GM06990 (cell line): Measurements from ENCODE around the gene NTF3.

ENCODE experiments used
- DNase-seq: peaks from one replicate; pipeline ENCODE4 v3.0.0-alpha.2; 2011; ENCODE audit not compliant: insufficient read length; ENCODE audit errors: extremely low read depth
- H3K27me3 ChIP-seq: replicated peaks from 2 replicates; pipeline ENCODE4 v1.6.0; 2011; ENCODE audit warnings: low read length; ENCODE audit not compliant: control insufficient read depth, insufficient read depth
- H3K36me3 ChIP-seq: 2 replicates; pipeline ENCODE4 v1.5.1; 2011; ENCODE audit warnings: low read length; ENCODE audit not compliant: control insufficient read depth, insufficient read depth
- H3K4me3 ChIP-seq: replicated peaks from 2 replicates; pipeline ENCODE4 v1.5.1; 2011; ENCODE audit warnings: low read depth, mild to moderate bottlenecking, control low read depth, low read length
- TF ChIP-seq, protein P1 (sequence below): IDR thresholded peaks from 2 replicates; pipeline ENCODE4 v1.5.1; 2011; ENCODE audit warnings: low read length, control low read depth, mild to moderate bottlenecking, inconsistent platforms; ENCODE audit not compliant: insufficient read depth, poor library complexity, severe bottlenecking

NTF3 gene

DNA sequence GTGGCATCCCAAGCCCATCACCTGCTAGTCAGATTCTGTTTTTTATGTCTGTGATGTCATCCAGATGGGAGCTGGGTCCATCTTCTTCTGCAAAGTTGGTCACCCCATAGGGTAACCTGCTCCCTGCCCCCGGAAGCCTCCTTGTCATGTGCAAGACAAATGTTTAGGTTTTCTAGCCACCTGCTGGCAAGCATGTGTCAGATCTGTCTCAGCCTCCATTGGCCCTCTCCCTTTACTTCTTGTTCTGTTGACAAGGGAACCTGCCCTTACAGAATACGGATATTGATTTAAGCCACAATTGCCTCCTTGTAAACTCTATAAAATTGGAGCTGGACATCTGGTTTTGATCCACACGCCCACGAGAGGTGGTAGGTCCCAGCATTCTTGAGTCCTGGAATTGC lies 7.5 kb downstream of the NTF3 start:
- no peaks in the 10 kb centered on the region; the same call in 1 of the 2 replicates for H3K27me3 ChIP-seq
- DNase-seq: no peak
- TF ChIP-seq, protein P1, sequence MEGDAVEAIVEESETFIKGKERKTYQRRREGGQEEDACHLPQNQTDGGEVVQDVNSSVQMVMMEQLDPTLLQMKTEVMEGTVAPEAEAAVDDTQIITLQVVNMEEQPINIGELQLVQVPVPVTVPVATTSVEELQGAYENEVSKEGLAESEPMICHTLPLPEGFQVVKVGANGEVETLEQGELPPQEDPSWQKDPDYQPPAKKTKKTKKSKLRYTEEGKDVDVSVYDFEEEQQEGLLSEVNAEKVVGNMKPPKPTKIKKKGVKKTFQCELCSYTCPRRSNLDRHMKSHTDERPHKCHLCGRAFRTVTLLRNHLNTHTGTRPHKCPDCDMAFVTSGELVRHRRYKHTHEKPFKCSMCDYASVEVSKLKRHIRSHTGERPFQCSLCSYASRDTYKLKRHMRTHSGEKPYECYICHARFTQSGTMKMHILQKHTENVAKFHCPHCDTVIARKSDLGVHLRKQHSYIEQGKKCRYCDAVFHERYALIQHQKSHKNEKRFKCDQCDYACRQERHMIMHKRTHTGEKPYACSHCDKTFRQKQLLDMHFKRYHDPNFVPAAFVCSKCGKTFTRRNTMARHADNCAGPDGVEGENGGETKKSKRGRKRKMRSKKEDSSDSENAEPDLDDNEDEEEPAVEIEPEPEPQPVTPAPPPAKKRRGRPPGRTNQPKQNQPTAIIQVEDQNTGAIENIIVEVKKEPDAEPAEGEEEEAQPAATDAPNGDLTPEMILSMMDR: no peak
- no peak overlapping the region for H3K4me3 ChIP-seq
- H3K36me3 ChIP-seq: no peaks in the 10 kb centered on the region

DNA sequence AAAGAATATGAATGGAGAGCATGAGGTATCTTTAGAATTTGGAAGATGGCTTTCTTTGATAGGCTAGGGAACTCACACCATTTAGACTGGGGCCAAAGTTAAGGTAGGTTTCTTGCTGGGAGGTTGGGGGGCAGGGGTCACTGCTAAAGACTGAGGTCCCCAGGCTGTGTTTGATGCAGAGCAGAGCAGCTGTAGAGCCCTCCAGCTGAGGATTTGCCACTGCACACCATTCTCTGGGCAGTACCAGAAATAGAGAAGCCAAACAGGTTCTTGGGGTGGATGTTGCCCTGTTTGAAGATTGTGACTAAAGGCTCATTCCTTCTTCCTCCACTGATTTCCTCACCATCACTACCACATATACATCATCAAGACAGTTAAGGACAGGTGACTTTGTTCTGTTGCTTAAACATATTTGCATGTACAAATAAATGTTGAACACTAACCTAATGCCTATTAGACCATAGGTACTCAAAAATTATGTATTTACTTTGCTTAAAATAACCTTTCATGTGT lies 7.9 kb downstream of the NTF3 start:
- TF ChIP-seq, protein P1: no peak
- DNase-seq: no peak
- no peaks in the 10 kb centered on the region; the same call in 1 of the 2 replicates for H3K27me3 ChIP-seq
- no peaks in the 10 kb centered on the region for H3K36me3 ChIP-seq
- H3K4me3 ChIP-seq: no peak overlapping the region

DNA sequence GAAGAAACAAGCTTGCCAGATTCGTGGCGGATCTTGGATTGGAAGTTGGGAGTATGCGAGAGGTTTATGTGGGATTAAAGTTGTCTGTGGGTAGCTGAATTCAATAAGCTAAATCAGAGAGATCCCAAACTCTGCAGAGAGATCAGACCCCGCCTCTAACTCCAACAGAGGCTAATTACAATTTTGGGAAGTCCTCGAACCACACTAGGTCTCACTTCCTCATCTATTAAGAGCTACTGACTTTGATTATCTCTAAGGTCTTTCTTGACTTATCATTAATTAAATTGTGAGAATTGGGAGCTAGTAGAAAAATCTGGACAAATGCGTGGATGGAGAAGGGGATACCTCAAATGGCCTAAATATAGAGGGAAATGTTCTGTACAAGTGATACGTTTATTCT lies 9.1 kb downstream of the NTF3 start:
- Histone ChIP-seq H3K36me3 (no peaks in the 10 kb centered on the region), H3K27me3 (no peaks in the 10 kb centered on the region; the same call in 1 of the 2 replicates), H3K4me3 (no peak overlapping the region)
- TF ChIP-seq, protein P1: no peak
- no peak for DNase-seq

DNA sequence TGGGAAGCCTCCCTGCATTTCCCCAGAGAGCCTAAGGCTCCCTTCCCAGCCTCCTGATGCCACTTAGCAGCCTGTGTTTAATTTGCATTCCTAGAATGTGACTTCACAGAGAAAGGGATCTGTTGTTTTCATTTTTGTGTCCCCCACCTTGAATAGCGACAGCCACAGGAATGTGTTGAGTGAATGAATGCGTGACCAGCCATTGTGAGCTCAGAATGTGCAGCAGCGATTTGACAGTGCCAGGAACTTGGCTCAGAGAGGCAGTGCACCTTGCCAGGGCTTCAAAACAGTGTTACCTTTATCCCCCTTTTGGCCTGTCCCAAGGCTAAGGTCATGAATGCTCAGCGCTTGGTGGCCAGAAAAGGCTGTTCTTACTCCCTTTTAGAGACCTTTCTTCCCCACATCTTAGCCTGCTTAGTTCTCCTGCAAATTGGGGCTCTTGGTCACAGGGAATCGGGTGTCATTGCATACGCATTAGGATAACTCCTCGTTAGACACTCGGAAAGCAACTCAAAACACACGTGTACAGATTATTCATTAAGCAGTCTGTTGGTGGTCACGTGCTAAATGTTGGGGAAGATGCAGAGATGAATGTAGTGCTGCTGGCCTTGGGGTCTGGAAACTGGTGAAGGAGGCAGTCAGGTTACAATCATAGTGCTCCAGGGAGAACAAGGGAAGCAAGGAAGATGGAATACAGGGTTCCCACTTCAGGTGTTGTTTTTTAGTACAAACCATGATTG lies 9.8 kb downstream of the NTF3 start:
- DNase-seq: no peak
- Histone ChIP-seq H3K36me3 (no peaks in the 10 kb centered on the region), H3K27me3 (no peaks in the 10 kb centered on the region; the same call in 1 of the 2 replicates), H3K4me3 (no peak overlapping the region)
- TF ChIP-seq, protein P1: no peak

DNA sequence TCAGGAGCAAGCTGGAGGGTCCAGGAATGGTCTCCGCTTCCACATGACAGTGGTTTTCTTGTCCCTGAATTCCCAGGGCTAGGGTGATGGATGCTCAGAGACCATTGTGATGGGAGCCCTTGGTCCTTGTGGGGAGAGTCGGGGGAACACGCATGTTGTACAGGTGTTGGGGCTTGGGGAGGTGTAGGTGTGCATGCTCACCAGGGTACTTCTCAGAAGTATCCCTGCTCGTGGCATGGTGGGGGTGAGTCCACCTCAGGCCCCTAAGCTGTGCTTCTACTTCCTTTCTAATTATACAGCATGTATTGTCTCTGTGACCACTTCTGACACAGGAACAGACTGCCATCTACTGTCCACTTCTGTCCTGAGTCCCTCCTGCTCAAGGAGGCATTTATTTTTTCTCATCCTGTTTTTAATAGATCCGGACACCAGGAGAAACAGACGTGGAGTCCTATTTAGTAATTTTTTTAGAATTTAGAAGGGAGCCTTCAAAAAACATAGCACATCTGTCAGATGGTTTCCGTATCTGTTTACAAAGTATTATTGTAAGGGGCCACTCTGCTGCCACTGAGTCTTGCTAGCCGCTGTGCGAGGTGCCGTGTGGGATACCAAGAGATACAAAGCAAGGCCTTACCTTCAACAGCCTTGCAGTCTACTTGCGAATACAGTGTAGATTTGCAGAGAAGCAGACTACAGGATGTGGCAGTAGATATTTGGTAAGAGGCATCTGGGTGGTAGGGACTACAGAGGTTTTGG lies 10.5 kb downstream of the NTF3 start:
- TF ChIP-seq, protein P1: peak; percentile 28
- Histone ChIP-seq H3K36me3 (no peaks in the 10 kb centered on the region), H3K27me3 (peaks cover 1% of the 10 kb centered on the region), H3K4me3 (no peak overlapping the region)
- DNase-seq: no peak
